Measurements from ENCODE around the gene OSR1.

Gene OSR1

DNA sequence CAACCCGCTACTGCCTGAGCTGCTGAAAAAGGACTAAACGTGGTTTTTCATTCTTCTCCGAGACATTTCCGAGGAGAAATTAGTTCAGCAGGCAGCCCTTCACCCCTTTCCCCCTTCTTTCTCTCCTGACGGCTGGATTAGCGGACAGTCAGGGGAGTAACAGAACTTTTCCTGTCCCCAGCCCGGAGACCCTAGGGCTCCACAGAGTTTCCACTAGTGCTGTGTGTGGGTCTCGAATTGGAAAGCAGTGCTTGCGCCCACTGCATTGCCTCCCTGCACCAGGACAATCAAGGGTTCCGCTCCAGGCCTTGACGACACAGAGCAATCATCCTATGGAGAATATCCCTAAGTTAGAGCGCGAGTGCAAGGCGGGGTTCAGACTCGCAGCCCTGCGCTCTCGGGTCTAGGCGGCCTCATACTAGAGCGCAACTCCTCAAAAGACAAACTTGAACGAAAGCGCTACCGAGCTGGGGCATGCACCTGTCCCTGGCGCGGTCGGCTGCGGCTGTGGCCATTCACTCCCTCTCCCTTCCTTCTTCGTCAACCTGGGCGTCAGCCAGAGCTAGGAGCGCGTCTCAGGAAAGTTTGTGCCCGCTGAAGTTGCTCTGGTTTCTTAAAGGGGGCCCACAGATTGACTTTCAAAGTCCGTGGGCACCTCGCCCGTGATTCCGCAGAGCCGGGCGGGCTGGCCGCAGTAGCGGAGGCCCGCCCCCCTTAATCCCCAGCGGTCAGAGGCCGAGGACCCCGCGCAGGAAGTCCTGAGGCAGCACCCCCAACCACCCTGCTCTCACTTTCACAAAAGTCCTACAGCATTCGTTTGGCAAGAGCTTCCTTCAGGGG lies 801 bp downstream of the OSR1 start:
- DNase-seq (ENCODE audit: low read depth) = no peak

DNA sequence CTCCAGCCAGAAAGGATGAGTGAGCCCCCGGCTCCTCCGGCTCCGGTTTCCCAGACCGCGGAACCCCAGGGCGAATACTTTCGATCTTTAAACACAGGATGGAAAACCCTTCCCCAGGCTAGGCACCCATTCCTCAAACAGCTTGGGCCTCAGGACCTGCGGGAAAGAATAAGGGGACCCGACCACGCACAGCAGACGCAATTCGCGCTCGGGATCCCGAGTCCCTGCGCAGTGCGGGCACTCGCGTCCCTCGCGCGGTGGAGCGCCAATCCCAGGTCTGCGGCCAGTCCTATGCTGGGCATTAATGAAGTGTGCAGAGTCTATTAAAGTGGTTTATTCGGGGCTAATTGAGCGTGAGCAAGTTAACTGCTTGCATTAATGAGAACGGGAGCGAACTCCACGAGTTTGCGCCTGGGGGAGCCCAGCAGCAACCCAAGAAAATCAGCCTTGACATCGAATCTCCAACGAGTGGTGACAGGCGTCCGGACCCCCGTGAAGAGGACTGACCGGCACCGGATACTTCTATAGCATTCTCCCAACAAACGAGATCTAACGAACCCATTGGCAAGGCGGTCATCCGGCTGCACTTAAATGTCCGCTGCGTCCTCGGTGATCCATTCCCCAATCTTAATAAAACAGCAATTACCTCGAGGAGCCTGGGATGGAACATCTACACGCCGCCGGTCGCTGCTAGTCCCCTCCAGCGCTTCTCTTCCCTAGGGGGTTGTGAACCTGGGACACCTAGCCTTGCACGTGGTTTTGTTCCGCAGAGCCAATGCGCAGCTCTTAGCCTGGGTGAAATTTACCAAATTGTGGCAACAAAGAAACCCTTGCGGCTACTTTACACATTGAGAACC lies 1.6 kb downstream of the OSR1 start:
- no peak for DNase-seq (ENCODE audit: low read depth)

DNA sequence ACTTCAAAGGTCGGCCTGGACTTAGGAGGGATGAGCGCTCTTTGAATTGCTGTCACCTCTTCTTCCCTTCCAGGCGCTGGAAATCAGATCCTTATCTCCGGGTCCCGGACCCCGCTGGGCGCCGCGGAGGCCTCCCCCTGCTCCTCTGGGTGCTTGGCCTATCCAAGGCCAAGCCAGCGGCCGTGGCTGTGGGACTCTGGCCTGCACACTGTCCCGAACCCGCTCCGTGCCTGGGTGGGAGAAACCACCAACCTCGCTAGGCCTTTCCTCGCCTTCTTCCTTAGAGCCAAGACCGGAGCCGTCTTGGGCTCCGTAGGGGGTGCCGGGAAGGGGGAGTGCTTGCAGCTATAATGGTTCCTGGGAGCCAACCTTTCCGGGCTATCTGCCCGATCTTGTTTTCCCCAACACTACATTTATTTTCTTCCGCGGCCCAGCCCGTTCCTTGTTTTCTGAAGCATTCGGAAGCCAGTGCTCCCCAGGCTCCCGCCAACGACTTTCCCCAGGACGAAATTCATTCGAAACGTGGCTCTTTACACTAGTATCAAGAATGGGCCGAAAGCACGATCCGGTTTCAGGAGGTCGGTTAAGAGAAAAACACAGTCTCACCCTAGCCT lies 2.4 kb downstream of the OSR1 start:
- no peak for DNase-seq (ENCODE audit: low read depth)

DNA sequence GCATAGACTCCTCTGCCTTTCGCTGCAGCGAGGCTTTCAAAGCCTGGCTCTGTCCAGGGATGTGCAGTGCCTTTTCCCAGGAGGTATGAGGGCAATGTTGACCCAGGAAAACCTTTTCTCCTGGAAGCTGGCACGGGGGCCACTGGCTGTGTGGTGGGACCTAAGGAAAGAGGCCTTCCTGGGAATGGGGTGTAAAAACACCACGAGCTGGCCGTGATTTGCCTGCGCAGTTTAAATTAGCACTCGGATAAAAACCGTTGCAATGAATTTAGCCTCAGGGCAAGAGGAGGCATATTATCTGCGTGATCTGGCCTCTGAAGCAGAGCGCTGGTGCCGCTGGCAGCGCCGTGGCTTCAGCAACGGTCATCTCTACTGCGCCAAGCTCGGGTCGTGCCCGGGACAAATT lies 3.0 kb downstream of the OSR1 start:
- no peak for DNase-seq (ENCODE audit: low read depth)

DNA sequence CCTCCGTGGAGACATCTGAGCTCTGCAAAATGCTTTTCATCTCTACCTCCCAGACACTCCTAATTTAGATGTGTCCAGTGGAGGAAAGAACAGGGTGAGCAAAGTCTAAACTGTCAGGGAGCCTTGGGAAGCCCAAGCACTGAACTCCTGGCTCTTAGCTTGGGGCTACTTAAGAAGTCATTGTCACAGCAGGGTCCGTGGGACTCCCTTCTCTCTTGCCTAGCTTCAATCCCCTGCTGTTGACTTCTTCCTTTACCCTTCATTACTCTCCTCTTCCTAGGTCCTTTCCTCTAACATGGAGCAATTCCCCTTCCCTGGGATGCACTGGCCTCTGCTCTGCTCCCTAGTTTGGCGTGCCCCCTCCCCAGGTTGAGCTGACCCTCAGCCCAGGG lies 3.4 kb downstream of the OSR1 start:
- no peak for DNase-seq (ENCODE audit: low read depth)

DNA sequence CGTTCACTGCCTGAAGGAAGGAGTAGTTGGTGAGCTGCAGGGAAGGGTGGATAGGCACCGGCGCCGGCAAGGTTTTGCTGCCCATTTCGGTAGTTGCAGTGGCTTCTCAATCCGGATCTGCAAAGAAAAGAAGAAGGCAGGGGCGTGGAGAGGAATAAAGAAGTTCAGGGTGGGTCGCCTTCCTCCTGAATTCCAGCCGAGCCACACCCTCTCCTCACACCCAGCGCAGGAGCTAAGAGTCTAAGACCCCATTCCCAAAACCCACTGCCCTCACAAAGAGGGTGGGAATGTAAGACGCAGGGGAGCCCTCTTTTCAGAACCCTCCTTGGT lies 4.7 kb downstream of the OSR1 start:
- DNase-seq (ENCODE audit: low read depth) = no peak

DNA sequence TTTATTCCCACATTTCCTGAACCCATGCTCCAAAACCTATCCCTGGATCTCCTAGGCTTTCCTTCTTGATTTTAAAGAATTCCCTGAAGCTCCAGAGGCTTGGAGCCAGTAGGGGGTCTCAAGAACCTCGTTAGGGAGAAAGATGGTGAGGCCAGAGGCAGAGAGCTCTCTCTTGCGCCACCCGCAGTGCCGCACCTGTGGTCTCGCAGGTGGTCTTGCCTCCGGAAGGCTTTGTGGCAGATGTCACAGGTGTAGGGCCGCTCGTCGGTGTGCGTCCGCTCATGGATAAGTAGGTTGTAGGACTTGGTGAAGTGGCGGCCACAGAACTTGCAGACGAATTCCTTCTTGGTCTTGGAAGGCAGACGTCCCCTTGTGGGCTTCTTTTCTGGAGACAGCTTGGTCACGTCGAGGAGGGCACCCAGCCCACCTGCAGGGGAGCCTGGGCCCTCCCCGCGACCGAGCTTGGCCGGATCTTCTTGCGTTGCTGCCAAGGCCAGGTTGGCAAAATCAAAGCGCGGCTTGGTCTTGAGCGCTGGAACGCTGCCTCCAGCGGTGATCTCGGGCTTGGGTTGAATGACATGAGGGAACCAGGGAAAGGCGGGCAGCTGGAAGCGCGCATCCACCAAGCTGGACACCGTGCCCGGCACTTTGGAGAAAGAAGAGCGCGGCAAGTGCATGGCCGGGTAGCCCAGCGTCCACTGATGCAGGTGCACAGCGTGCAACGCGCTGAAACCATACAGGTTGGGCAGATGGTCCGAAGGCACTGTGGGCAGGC lies 5.3 kb downstream of the OSR1 start:
- DNase-seq (ENCODE audit: low read depth) = no peak

DNA sequence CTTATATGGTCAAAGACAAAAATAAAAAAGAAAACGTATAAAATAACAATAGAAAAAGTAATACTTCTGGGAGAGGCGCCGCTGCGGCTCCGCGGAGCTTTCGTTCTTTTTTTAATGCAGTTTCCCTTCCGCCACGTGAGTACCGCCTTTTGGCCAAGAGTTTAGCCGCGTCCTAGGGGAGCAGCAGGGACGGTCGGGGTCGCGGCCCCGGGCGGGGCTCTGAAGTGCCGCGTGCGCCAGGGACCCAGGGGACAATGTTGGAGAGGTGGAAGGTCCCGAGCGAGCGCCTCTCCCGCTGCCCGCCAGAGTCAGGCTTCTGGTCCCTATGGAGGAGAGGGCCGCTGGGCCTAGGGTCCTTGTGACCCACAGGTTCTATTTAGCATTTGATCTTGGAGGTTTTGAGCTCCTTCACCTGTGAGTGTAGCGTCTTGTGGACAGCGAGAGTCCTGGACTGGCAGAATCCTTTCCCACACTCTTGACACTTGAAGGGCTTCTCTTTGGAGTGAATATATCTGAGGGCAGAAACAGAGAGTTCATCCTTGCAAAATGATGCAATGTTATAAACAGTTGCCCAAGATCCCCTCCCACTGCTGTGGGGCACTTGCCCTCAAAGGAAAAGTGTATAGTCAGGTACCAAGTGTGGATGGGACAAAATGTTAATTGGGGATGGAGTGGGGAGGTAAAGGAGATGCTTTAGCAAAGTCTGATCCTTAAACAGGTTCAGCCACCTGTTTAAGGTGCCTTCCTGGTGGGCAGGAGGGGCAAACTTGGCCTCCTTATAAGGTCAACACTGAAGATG lies 6.3 kb downstream of the OSR1 start:
- DNase-seq (ENCODE audit: low read depth) = no peak

DNA sequence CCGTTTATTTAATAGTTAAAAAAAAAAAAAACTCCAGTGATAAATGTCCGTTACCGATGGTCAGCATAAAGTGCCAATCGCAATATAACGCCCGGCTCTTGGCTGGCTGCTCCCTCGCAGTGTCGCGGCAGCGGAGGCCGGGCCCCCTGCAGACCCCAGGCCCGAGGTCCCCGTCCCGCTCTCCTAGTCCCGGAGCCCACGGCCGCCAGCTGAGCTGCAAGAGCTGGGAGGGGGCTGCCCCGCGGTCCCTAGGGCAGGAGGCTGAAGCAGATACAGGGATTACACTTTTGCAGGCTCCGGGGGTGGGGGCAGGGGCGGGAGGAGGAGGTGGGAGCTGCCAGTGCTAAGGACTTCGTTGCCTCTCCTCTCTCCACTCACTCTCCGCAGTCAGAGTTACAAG lies 6.9 kb downstream of the OSR1 start:
- DNase-seq (ENCODE audit: low read depth) = no peak

DNA sequence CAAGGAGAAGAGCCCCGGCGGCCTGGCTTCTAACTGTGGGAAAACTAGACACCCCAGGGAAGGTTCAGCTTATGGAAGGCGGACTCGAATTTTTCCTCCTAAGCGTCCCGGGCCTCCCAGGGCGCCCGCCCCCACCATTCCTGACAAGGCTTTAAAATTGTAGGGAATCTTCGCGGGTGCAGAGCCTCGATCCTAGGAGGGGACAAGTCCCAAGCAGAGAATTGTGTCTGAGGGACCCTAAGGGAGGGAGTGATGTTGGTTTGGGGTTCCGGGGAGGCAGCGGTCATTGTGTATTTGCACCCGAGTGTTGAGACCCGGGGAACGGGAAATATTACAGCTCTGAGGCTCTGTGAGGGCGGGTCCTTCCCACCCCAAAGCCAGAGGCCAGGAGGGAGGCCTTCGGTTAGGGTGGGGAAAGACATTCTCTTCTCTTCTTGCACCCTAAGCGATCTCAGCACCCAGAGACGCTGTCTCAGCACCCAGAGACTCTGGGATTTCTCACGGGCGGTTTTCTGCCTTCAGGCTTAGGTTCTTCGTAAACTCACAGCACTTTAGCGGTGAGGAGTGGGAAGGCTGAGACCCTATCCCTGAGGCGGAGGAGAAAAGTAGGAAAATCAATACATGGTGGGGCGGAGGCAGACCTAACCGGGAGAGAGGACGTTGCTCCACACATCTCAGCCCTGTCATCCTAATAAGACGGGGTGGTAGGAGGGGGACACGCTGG lies 7.6 kb downstream of the OSR1 start:
- DNase-seq (ENCODE audit: low read depth) = no peak

DNA sequence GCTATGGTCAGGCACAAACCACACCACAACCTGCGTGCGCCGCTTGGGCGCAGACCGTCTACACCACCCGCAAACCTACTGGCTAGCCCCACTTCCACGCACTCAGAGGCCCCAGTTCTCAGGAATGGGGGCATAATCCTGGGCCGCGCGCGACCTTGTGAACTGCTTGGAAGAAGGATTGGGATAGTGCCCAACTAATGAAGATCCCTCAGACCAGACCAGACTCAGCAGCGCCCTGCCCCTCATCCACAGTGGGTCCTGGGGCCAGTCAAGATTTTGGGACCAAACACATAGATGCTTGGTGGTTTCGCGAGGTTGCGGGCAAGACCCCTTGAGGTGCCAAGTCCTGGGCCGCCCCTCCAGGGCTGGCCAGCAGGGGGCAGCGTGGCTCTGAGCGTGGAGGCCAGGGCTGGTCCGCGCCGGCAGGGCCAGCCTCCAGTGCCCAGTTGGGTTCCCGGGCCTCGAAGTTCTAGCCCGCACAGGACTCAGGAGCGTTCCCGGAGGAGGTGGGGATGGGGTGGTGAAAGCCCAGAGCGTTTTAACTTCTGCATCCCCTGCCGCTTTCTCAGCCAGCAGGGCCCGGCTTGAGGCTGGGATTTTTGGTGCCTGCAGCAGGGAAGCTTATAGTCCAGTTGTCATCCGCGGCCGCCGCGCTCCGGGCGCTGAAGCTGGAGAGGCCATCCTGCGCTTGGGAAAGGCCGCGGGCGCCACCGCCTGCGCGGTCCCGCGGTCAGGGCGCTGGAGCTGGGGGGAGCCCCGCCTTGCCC lies 8.3 kb downstream of the OSR1 start:
- DNase-seq (ENCODE audit: low read depth) = no peak

DNA sequence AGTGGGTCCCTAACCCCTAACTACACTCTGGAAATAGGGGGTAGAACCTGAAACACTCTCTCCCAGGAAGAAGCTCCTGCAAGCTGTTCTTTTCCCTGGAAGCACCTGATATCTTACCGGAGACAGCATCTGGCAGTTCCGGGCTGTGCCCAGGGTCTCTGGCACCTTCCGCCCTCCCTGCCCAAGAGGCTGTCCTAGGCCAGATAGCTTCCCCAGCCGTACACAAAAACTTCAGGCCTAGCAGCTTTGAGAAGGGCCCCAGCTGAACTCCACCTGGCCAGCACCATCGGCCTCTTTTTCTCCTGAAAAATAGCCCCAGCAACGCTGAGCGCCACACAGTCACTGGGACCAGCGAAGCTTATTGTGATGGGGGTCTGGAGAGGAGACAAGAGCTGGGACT lies 9.7 kb downstream of the OSR1 start:
- DNase-seq (ENCODE audit: low read depth) = no peak

DNA sequence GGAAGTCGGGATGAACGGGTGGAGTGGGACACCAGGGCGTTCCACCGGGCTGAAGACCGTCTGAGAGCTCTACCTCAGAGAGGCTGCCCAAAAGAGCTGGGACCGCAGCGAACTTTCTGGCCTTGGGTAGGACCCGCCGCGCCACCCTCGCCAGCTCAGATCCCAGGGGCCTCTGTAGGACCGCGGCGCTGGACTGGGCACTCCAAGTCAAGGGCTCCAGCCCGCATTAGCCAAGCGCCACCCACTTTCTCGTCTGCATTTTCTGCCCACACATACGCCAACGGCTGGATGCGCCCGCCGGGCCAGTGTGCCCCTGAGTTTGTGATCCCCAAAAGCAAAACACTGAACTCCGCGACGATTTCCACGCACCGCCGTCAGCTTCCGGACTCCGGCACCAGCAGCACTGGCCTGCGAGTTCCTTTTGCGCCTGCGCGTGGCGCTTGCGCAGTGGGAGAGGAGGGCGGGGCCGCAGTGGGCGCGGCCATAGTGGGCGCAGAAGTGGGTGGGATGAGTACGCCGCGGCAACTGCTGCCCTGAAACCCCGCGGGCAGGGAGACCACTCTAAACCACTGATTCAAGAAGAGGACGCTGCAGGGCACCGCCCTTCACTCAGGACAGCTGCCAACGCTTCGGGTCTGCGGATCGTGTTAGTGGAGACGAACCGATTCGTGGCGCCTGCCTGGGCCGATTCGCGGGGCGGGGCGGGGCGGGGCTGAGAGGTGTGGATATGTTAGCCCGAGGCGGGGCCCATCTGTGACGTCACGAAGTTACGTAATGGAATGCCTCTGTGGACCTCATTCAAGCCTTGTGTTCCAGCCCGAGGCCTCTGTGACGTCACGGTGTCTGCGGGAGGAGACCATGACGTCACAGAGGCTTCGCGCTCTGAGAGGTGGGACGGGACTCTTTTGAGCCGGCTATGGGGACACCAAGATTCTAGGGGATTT lies 10.5 kb downstream of the OSR1 start:
- DNase-seq (ENCODE audit: low read depth) = peak; percentile 85

DNA sequence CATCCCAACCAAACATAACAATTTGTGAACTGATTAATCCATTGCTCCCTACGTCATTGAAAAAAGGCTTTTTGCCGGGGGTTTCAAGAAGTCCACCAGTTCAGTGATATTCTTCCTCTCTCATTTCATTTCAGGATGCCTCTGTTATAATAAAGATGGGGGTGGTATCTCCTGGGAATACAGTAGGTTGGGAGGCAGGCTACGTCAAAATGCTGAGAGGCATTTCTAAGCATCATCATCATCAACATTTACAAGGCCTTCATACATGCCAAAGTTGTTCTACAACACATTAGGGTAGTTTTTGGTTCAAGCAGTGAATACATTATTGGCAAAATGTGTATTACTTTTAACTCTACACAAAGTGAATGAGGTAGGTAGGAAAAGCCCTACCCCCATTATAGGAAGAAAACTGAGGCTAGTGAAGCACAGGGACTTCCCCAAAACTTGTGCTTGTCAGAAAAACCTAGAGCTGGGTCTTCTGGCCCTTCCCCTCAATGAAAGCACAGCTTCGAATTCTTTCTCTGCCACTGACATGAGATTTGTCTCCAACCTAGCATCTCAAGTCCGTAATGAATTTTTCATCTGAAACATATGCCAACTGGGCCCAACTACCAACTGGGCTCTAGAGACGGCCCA lies 11.3 kb downstream of the OSR1 start:
- no peak for DNase-seq (ENCODE audit: low read depth)

DNA sequence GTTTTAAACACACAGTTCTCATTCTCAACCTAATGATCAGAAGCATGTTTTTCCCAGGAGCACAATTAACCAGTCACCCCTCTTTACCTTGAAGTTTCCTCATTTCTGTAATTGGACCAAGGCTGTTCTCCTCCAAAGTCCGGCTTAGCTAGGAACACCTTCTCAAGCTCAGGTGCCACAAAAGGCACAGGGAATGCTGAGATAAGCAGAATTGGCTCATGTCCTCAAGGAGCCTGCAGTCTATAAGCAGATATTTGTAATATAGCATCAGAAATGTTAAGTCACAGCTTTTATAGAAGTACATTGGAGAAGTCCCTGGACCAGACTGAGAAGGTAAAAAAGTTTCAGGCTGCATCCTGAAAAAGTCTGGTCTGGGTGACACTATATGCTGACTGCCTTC lies 20.7 kb downstream of the OSR1 start:
- DNase-seq (ENCODE audit: low read depth) = no peak

DNA sequence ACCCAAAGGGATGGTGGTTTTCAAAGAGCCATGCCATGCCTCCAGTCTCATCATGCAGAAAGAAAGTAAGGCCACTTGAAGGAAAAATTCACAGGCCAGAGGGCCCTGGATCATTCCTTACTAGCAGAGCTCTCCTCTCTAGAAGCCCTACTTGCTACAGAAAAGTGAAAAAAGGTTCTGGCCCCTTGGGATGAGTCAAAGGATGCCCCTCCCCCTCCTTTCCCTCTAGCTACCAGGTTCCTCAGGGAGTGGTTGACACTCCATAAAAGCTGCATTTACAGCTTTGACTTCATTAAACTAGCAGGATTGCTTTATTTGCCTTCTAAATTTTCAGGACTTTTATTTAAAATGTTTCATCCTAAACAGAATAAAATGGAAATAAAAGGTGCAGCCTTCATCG lies 21.2 kb downstream of the OSR1 start:
- no peak for DNase-seq (ENCODE audit: low read depth)

DNA sequence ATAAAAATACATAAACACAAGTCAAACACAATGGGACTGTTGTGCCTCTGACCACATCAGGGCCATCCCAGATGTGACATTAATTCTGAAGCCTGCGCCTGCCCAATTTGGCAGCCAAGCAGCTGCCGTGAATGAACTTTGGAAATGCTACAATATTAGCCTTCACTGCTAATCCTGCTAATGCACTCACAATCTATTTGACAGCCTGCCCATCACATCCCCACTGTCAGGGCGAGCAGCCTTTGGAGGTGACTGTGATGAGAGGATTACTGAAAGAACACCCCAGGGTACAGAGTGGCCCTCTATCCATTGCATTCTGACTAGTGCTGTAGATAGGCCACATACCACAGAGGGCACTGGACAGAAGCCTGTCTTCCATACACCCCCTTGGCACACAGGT lies 21.6 kb downstream of the OSR1 start:
- no peak for DNase-seq (ENCODE audit: low read depth)

DNA sequence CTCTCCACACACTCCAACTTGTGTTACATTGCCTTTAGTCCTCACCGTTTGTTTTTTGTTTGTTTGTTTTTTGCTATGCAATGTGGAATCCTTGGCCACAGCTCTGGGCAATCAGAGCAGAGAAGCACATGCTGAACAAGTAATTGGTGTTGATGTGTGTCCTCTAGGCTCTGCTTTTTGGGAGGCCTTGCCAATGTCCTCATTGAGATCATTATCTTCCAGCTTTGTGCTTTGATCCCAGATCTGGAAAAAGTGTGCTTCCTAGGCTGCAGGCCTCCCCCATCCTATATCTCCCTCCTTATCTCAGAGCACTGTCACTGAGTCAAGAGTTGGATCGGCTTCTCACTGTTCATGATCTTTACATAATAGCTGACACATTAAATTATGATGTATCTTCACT lies 25.9 kb downstream of the OSR1 start:
- DNase-seq (ENCODE audit: low read depth) = no peak
